ENCODE data around the gene KCTD1.

DNA sequence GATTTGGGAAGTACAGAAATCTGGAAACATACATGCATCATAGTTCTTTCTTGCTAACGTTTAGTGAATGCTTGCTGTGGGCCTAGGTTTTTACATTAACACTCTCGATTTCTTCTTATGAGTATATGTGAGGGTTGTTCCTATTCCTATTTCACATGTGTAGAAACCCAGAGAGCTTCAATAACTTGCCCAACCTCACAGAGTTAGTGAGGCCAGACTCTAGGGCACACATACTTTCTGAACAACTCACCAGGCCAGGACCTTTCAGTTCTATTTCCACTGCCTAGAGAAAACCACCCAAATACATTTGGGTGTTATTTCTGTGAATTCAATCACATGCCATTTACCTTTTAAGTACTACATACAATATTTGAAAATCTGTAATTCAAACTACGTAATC, 8.2 kb upstream of the KCTD1 start:
- TF ChIP-seq, protein P1, sequence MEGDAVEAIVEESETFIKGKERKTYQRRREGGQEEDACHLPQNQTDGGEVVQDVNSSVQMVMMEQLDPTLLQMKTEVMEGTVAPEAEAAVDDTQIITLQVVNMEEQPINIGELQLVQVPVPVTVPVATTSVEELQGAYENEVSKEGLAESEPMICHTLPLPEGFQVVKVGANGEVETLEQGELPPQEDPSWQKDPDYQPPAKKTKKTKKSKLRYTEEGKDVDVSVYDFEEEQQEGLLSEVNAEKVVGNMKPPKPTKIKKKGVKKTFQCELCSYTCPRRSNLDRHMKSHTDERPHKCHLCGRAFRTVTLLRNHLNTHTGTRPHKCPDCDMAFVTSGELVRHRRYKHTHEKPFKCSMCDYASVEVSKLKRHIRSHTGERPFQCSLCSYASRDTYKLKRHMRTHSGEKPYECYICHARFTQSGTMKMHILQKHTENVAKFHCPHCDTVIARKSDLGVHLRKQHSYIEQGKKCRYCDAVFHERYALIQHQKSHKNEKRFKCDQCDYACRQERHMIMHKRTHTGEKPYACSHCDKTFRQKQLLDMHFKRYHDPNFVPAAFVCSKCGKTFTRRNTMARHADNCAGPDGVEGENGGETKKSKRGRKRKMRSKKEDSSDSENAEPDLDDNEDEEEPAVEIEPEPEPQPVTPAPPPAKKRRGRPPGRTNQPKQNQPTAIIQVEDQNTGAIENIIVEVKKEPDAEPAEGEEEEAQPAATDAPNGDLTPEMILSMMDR (IDR thresholded peaks at IDR 0.05; ENCODE audit: borderline replicate concordance, extremely low read depth, low read length, poor library complexity, severe bottlenecking), result no peak
- TF ChIP-seq EZH2 (IDR thresholded peaks at IDR 0.05; ENCODE audit: borderline replicate concordance, low read depth, low read length, severe bottlenecking), result no peak

Measured in DND-41 (cell line).